Upper lobe of left lung (tissue), 4 donors: ENCODE results near the gene FAM171A2.

ENCODE experiments used
- EP300 ChIP-seq, 4 donors: sonication (generic); formaldehyde crosslinking; IDR thresholded peaks; one replicate each; pipeline ENCODE4 v1.5.1; 2017; ENCODE audit warnings: antibody characterized with exemption in 4 of 4, control low read depth in 2 of 4
- POLR2A ChIP-seq, 4 donors: fragments of 450-650 bp; IDR thresholded peaks; one replicate each; pipeline ENCODE4 v1.5.1; 2016 to 2017; ENCODE audit warnings: antibody characterized with exemption in 4 of 4, mild to moderate bottlenecking in 2 of 4
- POLR2AphosphoS5 ChIP-seq, 2 donors: sonication (generic); formaldehyde crosslinking; IDR thresholded peaks; one replicate each; pipeline ENCODE4 v1.5.1; 2017; ENCODE audit warnings: antibody characterized with exemption in 2 of 2
- TF ChIP-seq, protein P1 (sequence below), 6 experiments: fragments of 450-650 bp in 4 of 6; fragments of 200-600 bp in 2 of 6; sonication (generic) in 2 of 6; IDR thresholded peaks; one replicate each; pipeline ENCODE4 v1.5.1; 2016 to 2019; ENCODE audit warnings: antibody characterized with exemption in 6 of 6

GRCh38 chr17:44362949-44363612 is 572 bp downstream of the FAM171A2 start:
- TF ChIP-seq, protein P1, sequence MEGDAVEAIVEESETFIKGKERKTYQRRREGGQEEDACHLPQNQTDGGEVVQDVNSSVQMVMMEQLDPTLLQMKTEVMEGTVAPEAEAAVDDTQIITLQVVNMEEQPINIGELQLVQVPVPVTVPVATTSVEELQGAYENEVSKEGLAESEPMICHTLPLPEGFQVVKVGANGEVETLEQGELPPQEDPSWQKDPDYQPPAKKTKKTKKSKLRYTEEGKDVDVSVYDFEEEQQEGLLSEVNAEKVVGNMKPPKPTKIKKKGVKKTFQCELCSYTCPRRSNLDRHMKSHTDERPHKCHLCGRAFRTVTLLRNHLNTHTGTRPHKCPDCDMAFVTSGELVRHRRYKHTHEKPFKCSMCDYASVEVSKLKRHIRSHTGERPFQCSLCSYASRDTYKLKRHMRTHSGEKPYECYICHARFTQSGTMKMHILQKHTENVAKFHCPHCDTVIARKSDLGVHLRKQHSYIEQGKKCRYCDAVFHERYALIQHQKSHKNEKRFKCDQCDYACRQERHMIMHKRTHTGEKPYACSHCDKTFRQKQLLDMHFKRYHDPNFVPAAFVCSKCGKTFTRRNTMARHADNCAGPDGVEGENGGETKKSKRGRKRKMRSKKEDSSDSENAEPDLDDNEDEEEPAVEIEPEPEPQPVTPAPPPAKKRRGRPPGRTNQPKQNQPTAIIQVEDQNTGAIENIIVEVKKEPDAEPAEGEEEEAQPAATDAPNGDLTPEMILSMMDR (IDR thresholded peaks at IDR 0.05), result no peak
- TF ChIP-seq POLR2AphosphoS5 (IDR thresholded peaks at IDR 0.05) (no peak), POLR2A (IDR thresholded peaks at IDR 0.05) (no peak), EP300 (IDR thresholded peaks at IDR 0.05) (no peak)
